GM18505 (cell line): ENCODE results near the gene IGSF11.
"Not testable (repeated sequence)": the region's sequence is repeated elsewhere in the genome, so short reads cannot be mapped to it uniquely, and the experiment has no call there.

Source experiments
- ATAC-seq: cut with Tn5 transposase; IDR thresholded peaks from one replicate; pipeline ENCODE4 v1.9.1; 2021; ENCODE audit not compliant: unreplicated experiment
- POLR2A ChIP-seq: IDR thresholded peaks from 4 replicates; pipeline ENCODE4 v1.6.1; 2011; ENCODE audit warnings: borderline replicate concordance; ENCODE audit not compliant: insufficient read depth, insufficient read length; ENCODE audit errors: extremely low read depth

IGSF11 gene

GRCh38 chr3:118927449-118927848 lies 107.2 kb downstream of the IGSF11 start:
- no peak for ATAC-seq
- TF ChIP-seq POLR2A: no peak

GRCh38 chr3:118912188-118912587 lies 122.5 kb downstream of the IGSF11 start:
- no peak for ATAC-seq
- no peak for TF ChIP-seq POLR2A

- ATAC-seq: no peak
- no peak for TF ChIP-seq POLR2A
These were observed 124.3 kb downstream of the IGSF11 start for GRCh38 chr3:118910332-118910731.

GRCh38 chr3:118909763-118910162 lies 124.9 kb downstream of the IGSF11 start:
- no peak for TF ChIP-seq POLR2A
- no peak for ATAC-seq

- TF ChIP-seq POLR2A: no peak
- no peak for ATAC-seq
These were observed 126.7 kb downstream of the IGSF11 start for GRCh38 chr3:118907909-118908308.

GRCh38 chr3:118900737-118901525 lies 133.7 kb downstream of the IGSF11 start:
- no peak for ATAC-seq
- TF ChIP-seq POLR2A: no peak

GRCh38 chr3:118890206-118890605 lies 144.4 kb downstream of the IGSF11 start:
- ATAC-seq: no peak
- TF ChIP-seq POLR2A: no peak

- no peak for TF ChIP-seq POLR2A
- ATAC-seq: no peak
These were observed 145.0 kb downstream of the IGSF11 start for GRCh38 chr3:118889691-118890090.

GRCh38 chr3:118886708-118887107 lies 147.9 kb downstream of the IGSF11 start:
- no peak for ATAC-seq
- TF ChIP-seq POLR2A: no peak

GRCh38 chr3:118884748-118885206 lies 149.9 kb downstream of the IGSF11 start:
- no peak for TF ChIP-seq POLR2A

GRCh38 chr3:118882353-118882947 lies 152.2 kb downstream of the IGSF11 start:
- peak; percentile 53 for ATAC-seq
- TF ChIP-seq POLR2A: no peak

More at GRCh38 chr3:118884748-118885206, 149.9 kb downstream of the IGSF11 start:
- peak; percentile 85 for ATAC-seq

GRCh38 chr3:118868051-118868450 lies 166.6 kb downstream of the IGSF11 start:
- TF ChIP-seq POLR2A: no peak

GRCh38 chr3:118863731-118864322 lies 170.8 kb downstream of the IGSF11 start:
- TF ChIP-seq POLR2A: no peak

More at GRCh38 chr3:118868051-118868450, 166.6 kb downstream of the IGSF11 start:
- ATAC-seq: no peak

GRCh38 chr3:118859950-118860349 lies 174.7 kb downstream of the IGSF11 start:
- ATAC-seq: no peak
- TF ChIP-seq POLR2A: no peak

More at GRCh38 chr3:118863731-118864322, 170.8 kb downstream of the IGSF11 start:
- ATAC-seq: peak; percentile 88

- not testable (repeated sequence) for ATAC-seq
These were observed 183.0 kb downstream of the IGSF11 start for GRCh38 chr3:118851466-118852193.
